ENCODE results near the gene PACS1.

Gene PACS1

GRCh38 chr11:66067640-66068039, 2.4 kb upstream of the PACS1 start:
- in situ Hi-C loops (cut with HindIII; ENCODE audit: low sequenced_read_pairs): no loop called here
- no peak overlapping the region for H3K4me3 ChIP-seq (ENCODE audit: low read depth, low read length)
- no peak for DNase-seq (ENCODE audit: low read depth)
- no peak for TF ChIP-seq CTCF (IDR thresholded peaks at IDR 0.05; ENCODE audit: low read depth, low read length, missing control alignments)

- peak; percentile 49 for DNase-seq (ENCODE audit: low read depth)
- H3K4me3 ChIP-seq (ENCODE audit: low read depth, low read length): no peak overlapping the region
- TF ChIP-seq CTCF (IDR thresholded peaks at IDR 0.05; ENCODE audit: low read depth, low read length, missing control alignments): peak; percentile 92
- in situ Hi-C loops (cut with HindIII; ENCODE audit: low sequenced_read_pairs): no loop called here
These were observed 1.8 kb upstream of the PACS1 start for GRCh38 chr11:66068154-66068821.

GRCh38 chr11:66068923-66069714, 953 bp upstream of the PACS1 start:
- no peak for DNase-seq (ENCODE audit: low read depth)
- H3K4me3 ChIP-seq (ENCODE audit: low read depth, low read length): peak overlapping the region; percentile 70
- TF ChIP-seq CTCF (IDR thresholded peaks at IDR 0.05; ENCODE audit: low read depth, low read length, missing control alignments): peak; percentile 28
- in situ Hi-C loops (cut with HindIII; ENCODE audit: low sequenced_read_pairs): no loop called here

GRCh38 chr11:66070604-66071380, 720 bp downstream of the PACS1 start:
- H3K4me3 ChIP-seq (ENCODE audit: low read depth, low read length): peak overlapping the region; percentile 70
- in situ Hi-C loops (cut with HindIII; ENCODE audit: low sequenced_read_pairs): no loop called here
- no peak for TF ChIP-seq CTCF (IDR thresholded peaks at IDR 0.05; ENCODE audit: low read depth, low read length, missing control alignments)
- DNase-seq (ENCODE audit: low read depth): no peak

- in situ Hi-C loops (cut with HindIII; ENCODE audit: low sequenced_read_pairs): no loop called here
- TF ChIP-seq CTCF (IDR thresholded peaks at IDR 0.05; ENCODE audit: low read depth, low read length, missing control alignments): no peak
- H3K4me3 ChIP-seq (ENCODE audit: low read depth, low read length): peak overlapping the region; percentile 70
- no peak for DNase-seq (ENCODE audit: low read depth)
These were observed 1.3 kb downstream of the PACS1 start for GRCh38 chr11:66071381-66071801.

GRCh38 chr11:66072081-66072480, 2.0 kb downstream of the PACS1 start:
- peak overlapping the region; percentile 70 for H3K4me3 ChIP-seq (ENCODE audit: low read depth, low read length)
- TF ChIP-seq CTCF (IDR thresholded peaks at IDR 0.05; ENCODE audit: low read depth, low read length, missing control alignments): no peak
- DNase-seq (ENCODE audit: low read depth): no peak
- in situ Hi-C loops (cut with HindIII; ENCODE audit: low sequenced_read_pairs): no loop called here
